Stimulated activated effector memory CD8-positive, alpha-beta T cell treated with anti-CD3 and anti-CD28 coated beads, Interleukin-12 subunit alpha, Interleukin-12 subunit beta, amount 100 ng/mL, for 72 hours (primary cell): ENCODE results near the gene ADGRD2.
"Not testable (repeated sequence)": the region's sequence is repeated elsewhere in the genome, so short reads cannot be mapped to it uniquely, and the experiment has no call there.

Experiments
- ATAC-seq: fragments of 150-1000 bp; cut with Tn5 transposase; 2 replicates; pipeline ENCODE4 v1.10.0; 2021
- DNase-seq, 2 donors: peaks; one replicate each; pipeline ENCODE4 v3.0.0; 2021 to 2022; ENCODE audit warnings: low spot score in 2 of 2
- H3K27ac Mint-ChIP-seq: one replicate; pipeline ENCODE4 v1.8.0; 2022; ENCODE audit warnings: mild to moderate bottlenecking, mixed read lengths
- H3K36me3 Mint-ChIP-seq: one replicate; pipeline ENCODE4 v1.8.0; 2022; ENCODE audit warnings: mild to moderate bottlenecking, mixed read lengths
- H3K4me1 Mint-ChIP-seq: one replicate; pipeline ENCODE4 v1.8.0; 2022; ENCODE audit warnings: mixed read lengths
- H3K4me3 Mint-ChIP-seq: one replicate; pipeline ENCODE4 v1.8.0; 2022; ENCODE audit warnings: mild to moderate bottlenecking, mixed read lengths
- H3K9me3 Mint-ChIP-seq: one replicate; pipeline ENCODE4 v1.8.0; 2022; ENCODE audit warnings: mixed read lengths

Gene ADGRD2

GRCh38 chr9:124450241-124450924 is at the start of gene ADGRD2:
Gene ADGRD2 (plus strand): TSS chr9:124450451. CDS start chr9:124451667, 1,216 bp downstream.
- H3K4me1 Mint-ChIP-seq: peaks cover 12% of the 10 kb centered on the region
- no peak within 1 kb of the TSS for H3K4me3 Mint-ChIP-seq
- DNase-seq (no peak), ATAC-seq (no peak)
- no peak within 1 kb of the TSS for H3K27ac Mint-ChIP-seq
- no peaks in the 10 kb centered on the region for H3K9me3 Mint-ChIP-seq
- H3K36me3 Mint-ChIP-seq: no peaks in the 10 kb centered on the region

GRCh38 chr9:124403246-124403645 is 47.0 kb upstream of the ADGRD2 start:
- peaks cover 96% of the 10 kb centered on the region for H3K36me3 Mint-ChIP-seq
- ATAC-seq: no peak

GRCh38 chr9:124409410-124409809 is 40.8 kb upstream of the ADGRD2 start:
- Mint-ChIP-seq H3K9me3 (no peaks in the 10 kb centered on the region), H3K36me3 (peaks cover 100% of the 10 kb centered on the region), H3K27ac (no peak overlapping the region), H3K4me3 (no peak overlapping the region), H3K4me1 (peaks cover 21% of the 10 kb centered on the region)
- ATAC-seq: no peak
- no peak for DNase-seq

More at GRCh38 chr9:124403246-124403645, 47.0 kb upstream of the ADGRD2 start:
- no peaks in the 10 kb centered on the region for H3K9me3 Mint-ChIP-seq
- H3K4me1 Mint-ChIP-seq: peaks cover 27% of the 10 kb centered on the region
- DNase-seq: no peak
- H3K4me3 Mint-ChIP-seq: no peak overlapping the region
- H3K27ac Mint-ChIP-seq: no peak overlapping the region

- peaks cover 30% of the 10 kb centered on the region for H3K4me1 Mint-ChIP-seq
- H3K27ac Mint-ChIP-seq: no peak overlapping the region
- no peaks in the 10 kb centered on the region for H3K9me3 Mint-ChIP-seq
- H3K4me3 Mint-ChIP-seq: no peak overlapping the region
- no peak for ATAC-seq
- peaks cover 100% of the 10 kb centered on the region for H3K36me3 Mint-ChIP-seq
- no peak for DNase-seq
These were observed 39.8 kb upstream of the ADGRD2 start for GRCh38 chr9:124410321-124410913.

- no peaks in the 10 kb centered on the region for H3K9me3 Mint-ChIP-seq
- H3K4me1 Mint-ChIP-seq: peaks cover 33% of the 10 kb centered on the region
- DNase-seq (no peak), ATAC-seq (no peak)
- H3K4me3 Mint-ChIP-seq: no peak overlapping the region
- H3K27ac Mint-ChIP-seq: no peak overlapping the region
- peaks cover 89% of the 10 kb centered on the region for H3K36me3 Mint-ChIP-seq
These were observed 38.6 kb upstream of the ADGRD2 start for GRCh38 chr9:124411514-124412227.

- peaks cover 84% of the 10 kb centered on the region for H3K36me3 Mint-ChIP-seq
- peaks cover 33% of the 10 kb centered on the region for H3K4me1 Mint-ChIP-seq
- H3K27ac Mint-ChIP-seq: no peak overlapping the region
- H3K4me3 Mint-ChIP-seq: no peak overlapping the region
- H3K9me3 Mint-ChIP-seq: no peaks in the 10 kb centered on the region
- DNase-seq: no peak
- no peak for ATAC-seq
These were observed 38.0 kb upstream of the ADGRD2 start for GRCh38 chr9:124412228-124412575.

- Mint-ChIP-seq H3K27ac (peak overlapping the region; percentile 98), H3K4me3 (peak overlapping the region; percentile 95), H3K9me3 (no peaks in the 10 kb centered on the region), H3K36me3 (peaks cover 60% of the 10 kb centered on the region), H3K4me1 (peaks cover 38% of the 10 kb centered on the region)
- ATAC-seq (no peak), DNase-seq (no peak)
These were observed 35.6 kb upstream of the ADGRD2 start for GRCh38 chr9:124414612-124415011.

GRCh38 chr9:124415102-124415851 is 35.0 kb upstream of the ADGRD2 start, which contains the start of gene PSMB7:
Gene PSMB7 (minus strand): TSS chr9:124415442. CDS start chr9:124415425, 17 bp downstream.
- peak within 1 kb of the TSS; percentile 95 for H3K4me3 Mint-ChIP-seq
- H3K27ac Mint-ChIP-seq: peak within 1 kb of the TSS; percentile 98
- peaks cover 43% of the 10 kb centered on the region for H3K4me1 Mint-ChIP-seq
- H3K36me3 Mint-ChIP-seq: peaks cover 53% of the 10 kb centered on the region
- ATAC-seq: peak; percentile 94
- DNase-seq: peak; percentile 95 to 100
- H3K9me3 Mint-ChIP-seq: no peaks in the 10 kb centered on the region

GRCh38 chr9:124415852-124416484 is 34.3 kb upstream of the ADGRD2 start:
- DNase-seq (no peak), ATAC-seq (no peak)
- Mint-ChIP-seq H3K4me3 (peak overlapping the region; percentile 95), H3K4me1 (peaks cover 43% of the 10 kb centered on the region), H3K9me3 (no peaks in the 10 kb centered on the region), H3K36me3 (peaks cover 46% of the 10 kb centered on the region), H3K27ac (peak overlapping the region; percentile 98)

GRCh38 chr9:124419832-124420489 is 30.3 kb upstream of the ADGRD2 start:
- Mint-ChIP-seq H3K9me3 (no peaks in the 10 kb centered on the region), H3K4me1 (peaks cover 18% of the 10 kb centered on the region), H3K4me3 (no peak overlapping the region), H3K36me3 (peaks cover 6% of the 10 kb centered on the region), H3K27ac (no peak overlapping the region)
- DNase-seq (peak in 1 of 2 donors; percentile 54), ATAC-seq (no peak)

GRCh38 chr9:124420991-124421543 is 29.2 kb upstream of the ADGRD2 start:
- H3K4me3 Mint-ChIP-seq: no peak overlapping the region
- DNase-seq (no peak), ATAC-seq (no peak)
- H3K4me1 Mint-ChIP-seq: peaks cover 10% of the 10 kb centered on the region
- no peaks in the 10 kb centered on the region for H3K36me3 Mint-ChIP-seq
- no peak overlapping the region for H3K27ac Mint-ChIP-seq
- H3K9me3 Mint-ChIP-seq: no peaks in the 10 kb centered on the region

- DNase-seq (no peak), ATAC-seq (no peak)
- Mint-ChIP-seq H3K4me3 (no peak overlapping the region), H3K27ac (no peak overlapping the region), H3K36me3 (no peaks in the 10 kb centered on the region), H3K4me1 (peaks cover 10% of the 10 kb centered on the region), H3K9me3 (no peaks in the 10 kb centered on the region)
These were observed 27.1 kb upstream of the ADGRD2 start for GRCh38 chr9:124423155-124423554.

GRCh38 chr9:124423591-124423990 is 26.7 kb upstream of the ADGRD2 start:
- H3K4me3 Mint-ChIP-seq: no peak overlapping the region
- peaks cover 9% of the 10 kb centered on the region for H3K4me1 Mint-ChIP-seq
- ATAC-seq (no peak), DNase-seq (no peak)
- H3K27ac Mint-ChIP-seq: no peak overlapping the region
- H3K9me3 Mint-ChIP-seq: no peaks in the 10 kb centered on the region
- no peaks in the 10 kb centered on the region for H3K36me3 Mint-ChIP-seq

GRCh38 chr9:124425733-124426132 is 24.5 kb upstream of the ADGRD2 start:
- not testable (repeated sequence) for H3K4me1 Mint-ChIP-seq, ATAC-seq, H3K27ac Mint-ChIP-seq, DNase-seq, H3K4me3 Mint-ChIP-seq, H3K9me3 Mint-ChIP-seq, H3K36me3 Mint-ChIP-seq
